Fibroblast of pulmonary artery (primary cell): ENCODE data around the gene MEOX1.

Experiments used
- DNase-seq: peaks from one replicate; pipeline ENCODE4 v3.0.0-alpha.2; 2010; ENCODE audit warnings: low read depth
- H3K4me3 ChIP-seq: replicated peaks from 2 replicates; pipeline ENCODE4 v1.5.1; 2011; ENCODE audit warnings: low read depth, mild to moderate bottlenecking, control low read depth, low read length, moderate library complexity
- CTCF ChIP-seq: IDR thresholded peaks from 2 replicates; pipeline ENCODE4 v1.5.1; 2011; ENCODE audit warnings: mild to moderate bottlenecking, control low read depth, low read length, inconsistent platforms; ENCODE audit errors: missing control alignments

The MEOX1 gene

GRCh38 chr17:43701318-43701743 is 39.6 kb upstream of the MEOX1 start:
- H3K4me3 ChIP-seq = no peak overlapping the region
- no peak for TF ChIP-seq CTCF
- DNase-seq = peak; percentile 36

- TF ChIP-seq CTCF = no peak
- H3K4me3 ChIP-seq = no peak overlapping the region
- DNase-seq = no peak
Measured at GRCh38 chr17:43699438-43699756, 37.7 kb upstream of the MEOX1 start.

- DNase-seq = no peak
- no peak for TF ChIP-seq CTCF
- H3K4me3 ChIP-seq = no peak overlapping the region
Measured at GRCh38 chr17:43698678-43699437, 37.1 kb upstream of the MEOX1 start.

- no peak for TF ChIP-seq CTCF
- DNase-seq = no peak
- H3K4me3 ChIP-seq = no peak overlapping the region
Measured at GRCh38 chr17:43697937-43698336, 36.2 kb upstream of the MEOX1 start.

GRCh38 chr17:43696891-43697290 is 35.2 kb upstream of the MEOX1 start:
- no peak overlapping the region for H3K4me3 ChIP-seq
- TF ChIP-seq CTCF = no peak
- DNase-seq = no peak

GRCh38 chr17:43695970-43696865 is 34.5 kb upstream of the MEOX1 start:
- no peak overlapping the region for H3K4me3 ChIP-seq
- DNase-seq = peak; percentile 55
- no peak for TF ChIP-seq CTCF
